T-helper 17 cell (primary cell): ENCODE results near the gene AHSA1. TPM values are rescaled to one million over a fixed set of nuclear protein-coding genes. Genes with fewer than 3 reads are reported as not detected.

ENCODE experiments used
- ATAC-seq: fragments of 150-1000 bp; cut with Tn5 transposase; 2 replicates; pipeline ENCODE4 v1.10.0; 2021; ENCODE audit warnings: mild to moderate bottlenecking, moderate library complexity
- DNase-seq, 3 donors: peaks; one replicate each; pipeline versions ENCODE4 v3.0.0 to v3.0.0-alpha.2; 2020 to 2021
- H3K9me3 ChIP-seq: one replicate; pipeline ENCODE4 v1.7.0; 2013; ENCODE audit warnings: low read length, mild to moderate bottlenecking; ENCODE audit not compliant: control insufficient read depth, poor library complexity, severe bottlenecking
- H3K27ac Mint-ChIP-seq: one replicate; pipeline ENCODE4 v1.8.0; 2022; ENCODE audit warnings: mild to moderate bottlenecking, moderate library complexity, mixed read lengths
- H3K27me3 Mint-ChIP-seq: one replicate; pipeline ENCODE4 v1.8.0; 2022; ENCODE audit warnings: mixed read lengths
- H3K36me3 Mint-ChIP-seq: one replicate; pipeline ENCODE4 v1.8.0; 2022; ENCODE audit warnings: low read depth, mixed read lengths
- H3K4me1 Mint-ChIP-seq: one replicate; pipeline ENCODE4 v1.8.0; 2022; ENCODE audit warnings: mild to moderate bottlenecking, mixed read lengths
- H3K4me3 Mint-ChIP-seq: one replicate; pipeline ENCODE4 v1.8.0; 2022; ENCODE audit warnings: mild to moderate bottlenecking, moderate library complexity, mixed read lengths
- total RNA-seq, 4 donors: library from RNA in 2 of 4; stranded (reverse) in 2 of 4; gene quantifications; one replicate each; pipeline ENCODE4 v1.2.3 and lab custom pipeline; 2022 to 2026

Gene AHSA1
- total RNA-seq, 2 donors from 2014 or later = 58.8 to 71.0 TPM

DNA sequence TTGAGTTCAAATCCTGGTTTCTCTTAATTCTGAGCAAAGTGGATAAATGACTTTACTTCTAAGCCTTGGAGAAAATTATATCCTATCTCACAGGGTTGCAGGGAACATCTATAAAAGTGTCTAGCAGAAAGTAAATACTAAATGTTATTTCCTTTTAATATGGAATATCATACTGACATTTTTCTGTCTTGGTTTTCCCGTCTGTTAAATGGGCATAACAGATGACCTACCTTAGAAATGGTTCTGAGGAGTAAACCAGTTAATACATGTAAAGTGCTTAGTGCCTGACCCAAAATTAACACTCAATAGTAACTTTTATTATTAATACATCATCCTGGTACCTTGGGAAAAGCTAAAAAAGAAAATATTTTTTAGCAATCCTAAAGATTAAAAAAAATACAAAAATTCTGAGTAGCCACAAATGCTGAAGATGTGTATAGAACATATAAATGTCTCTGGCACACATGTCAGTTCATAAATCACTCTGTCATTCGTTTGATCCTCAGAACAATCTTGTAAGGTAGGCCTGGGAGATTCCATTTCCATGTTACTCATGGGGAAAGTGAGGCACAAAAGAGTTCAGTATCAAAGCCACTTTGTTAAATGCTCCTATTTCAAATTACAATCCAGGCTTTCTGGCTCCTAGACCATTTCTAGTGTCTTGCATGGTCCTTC is 1.8 kb upstream of the AHSA1 start:
- H3K9me3 ChIP-seq = no peaks in the 10 kb centered on the region
- Mint-ChIP-seq H3K4me3 (peak overlapping the region; percentile 100), H3K27ac (peak overlapping the region; percentile 97), H3K36me3 (peaks cover 9% of the 10 kb centered on the region), H3K4me1 (peaks cover 32% of the 10 kb centered on the region), H3K27me3 (no peaks in the 10 kb centered on the region)
- ATAC-seq = no peak
- DNase-seq = no peak

DNA sequence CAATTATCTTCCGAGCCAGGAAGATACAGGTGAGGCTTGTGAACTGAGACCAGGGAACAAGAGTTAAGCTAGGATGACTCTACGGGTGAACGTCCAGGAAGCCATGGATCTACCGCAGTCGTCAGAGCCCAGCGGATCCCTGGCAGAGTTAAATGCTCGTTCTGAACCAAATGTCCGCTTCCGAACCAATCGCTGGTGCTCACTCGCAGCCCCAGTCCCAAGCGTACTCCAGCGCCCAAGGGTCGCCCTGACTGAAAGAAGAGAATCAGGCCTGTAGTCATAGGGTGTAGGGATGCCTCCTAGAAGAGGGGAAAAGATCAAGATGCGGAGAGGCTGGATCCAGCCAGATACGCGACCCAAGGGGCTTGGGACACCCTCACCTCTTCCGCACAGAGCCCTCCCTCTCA is 775 bp upstream of the AHSA1 start:
- ATAC-seq = peak; percentile 12
- Mint-ChIP-seq H3K4me3 (peak overlapping the region; percentile 100), H3K36me3 (peaks cover 9% of the 10 kb centered on the region), H3K27ac (peak overlapping the region; percentile 97), H3K4me1 (peaks cover 32% of the 10 kb centered on the region), H3K27me3 (no peaks in the 10 kb centered on the region)
- no peaks in the 10 kb centered on the region for H3K9me3 ChIP-seq
- no peak for DNase-seq

DNA sequence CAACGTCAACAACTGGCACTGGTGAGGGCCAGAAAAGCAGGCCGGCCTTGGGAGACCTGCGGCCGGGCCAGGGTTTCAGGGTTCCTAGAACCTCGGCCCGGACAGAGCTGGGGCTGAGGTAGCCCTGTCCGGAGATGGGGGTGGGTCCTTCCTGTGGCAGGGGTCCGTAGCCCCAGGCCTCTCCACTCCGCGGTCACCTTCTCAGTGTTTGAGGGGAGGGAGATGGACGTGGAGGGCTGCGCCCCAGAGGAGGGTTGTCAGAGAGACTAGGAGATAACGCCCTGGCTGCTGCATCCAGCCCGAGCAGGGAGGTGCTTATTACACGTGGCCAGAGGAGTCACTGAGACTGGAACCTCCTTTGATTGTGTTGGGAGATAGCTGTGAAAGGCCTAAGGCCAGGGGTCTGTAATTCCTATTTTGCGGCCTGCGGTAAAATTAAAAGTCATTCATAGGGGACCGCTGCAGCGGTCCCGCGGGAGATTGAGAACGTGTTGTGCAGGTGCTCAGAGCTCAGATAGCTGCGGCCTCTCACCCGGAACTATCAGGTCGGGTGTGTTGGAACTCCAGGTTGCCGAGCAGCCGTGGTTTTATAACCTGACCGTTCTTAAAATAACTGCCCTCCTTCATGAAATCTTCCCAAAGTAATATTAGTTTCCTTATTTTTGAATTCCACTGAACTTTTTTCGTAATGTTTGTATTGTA is 507 bp downstream of the AHSA1 start:
- Mint-ChIP-seq H3K36me3 (peaks cover 5% of the 10 kb centered on the region), H3K4me1 (peaks cover 29% of the 10 kb centered on the region), H3K27me3 (no peaks in the 10 kb centered on the region), H3K27ac (peak overlapping the region; percentile 97), H3K4me3 (peak overlapping the region; percentile 100)
- H3K9me3 ChIP-seq = no peaks in the 10 kb centered on the region
- ATAC-seq = no peak
- no peak for DNase-seq

DNA sequence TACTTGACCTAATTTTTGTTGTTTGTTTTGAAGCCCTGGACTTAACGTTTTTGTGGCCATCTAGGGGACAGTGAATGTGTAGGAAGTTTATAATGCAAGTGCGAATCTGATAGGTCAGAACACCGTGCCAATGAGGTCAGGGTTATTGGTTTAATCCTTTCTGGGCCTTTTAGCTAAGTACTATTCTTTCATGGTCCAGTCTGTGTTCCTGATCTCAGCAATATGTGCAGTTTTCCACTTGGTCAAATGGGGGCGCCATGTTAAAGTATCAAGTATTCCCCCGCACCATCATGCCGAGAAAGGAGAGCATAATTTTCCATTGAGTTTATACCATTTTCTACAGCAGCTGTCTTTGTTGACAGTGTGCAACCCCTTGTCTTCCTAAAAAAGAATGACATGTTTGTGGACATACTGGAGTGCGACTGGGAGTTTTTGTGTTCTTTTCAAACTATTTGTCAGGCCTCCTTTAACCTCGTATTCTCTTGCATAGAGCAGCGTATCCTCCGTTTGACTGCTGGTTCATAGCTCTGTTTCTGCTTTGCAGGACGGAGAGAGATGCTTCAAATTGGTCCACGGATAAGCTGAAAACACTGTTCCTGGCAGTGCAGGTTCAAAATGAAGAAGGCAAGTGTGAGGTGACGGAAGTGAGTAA is 1.3 kb downstream of the AHSA1 start:
- Mint-ChIP-seq H3K36me3 (peaks cover 5% of the 10 kb centered on the region), H3K27ac (peak overlapping the region; percentile 97), H3K4me1 (peaks cover 29% of the 10 kb centered on the region), H3K4me3 (peak overlapping the region; percentile 100), H3K27me3 (no peaks in the 10 kb centered on the region)
- peak in 2 of 3 donors; percentile 18 to 44 for DNase-seq
- no peak for ATAC-seq
- no peaks in the 10 kb centered on the region for H3K9me3 ChIP-seq

DNA sequence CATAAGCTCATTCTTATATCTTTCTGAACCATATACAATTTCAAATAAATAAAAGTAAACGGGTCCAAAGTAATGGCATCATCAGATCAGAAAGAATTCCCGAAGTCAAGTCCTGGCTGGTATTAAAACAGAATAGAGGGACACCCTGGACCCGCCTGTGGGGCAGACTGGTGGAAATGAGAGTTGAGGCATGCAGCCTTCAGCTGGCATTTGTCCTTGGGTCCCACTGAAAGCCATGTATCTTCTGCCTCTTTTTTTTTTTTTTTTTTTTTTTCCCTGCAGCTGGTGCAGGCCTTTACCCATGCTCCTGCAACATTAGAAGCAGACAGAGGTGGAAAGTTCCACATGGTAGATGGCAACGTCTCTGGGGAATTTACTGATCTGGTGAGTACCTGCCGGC is 9.9 kb downstream of the AHSA1 start:
- no peaks in the 10 kb centered on the region for H3K9me3 ChIP-seq
- no peaks in the 10 kb centered on the region for H3K27me3 Mint-ChIP-seq
- ATAC-seq (no peak), DNase-seq (no peak)
- no peak overlapping the region for H3K4me3 Mint-ChIP-seq
- H3K36me3 Mint-ChIP-seq = no peaks in the 10 kb centered on the region
- H3K27ac Mint-ChIP-seq = no peak overlapping the region
- H3K4me1 Mint-ChIP-seq = no peaks in the 10 kb centered on the region

DNA sequence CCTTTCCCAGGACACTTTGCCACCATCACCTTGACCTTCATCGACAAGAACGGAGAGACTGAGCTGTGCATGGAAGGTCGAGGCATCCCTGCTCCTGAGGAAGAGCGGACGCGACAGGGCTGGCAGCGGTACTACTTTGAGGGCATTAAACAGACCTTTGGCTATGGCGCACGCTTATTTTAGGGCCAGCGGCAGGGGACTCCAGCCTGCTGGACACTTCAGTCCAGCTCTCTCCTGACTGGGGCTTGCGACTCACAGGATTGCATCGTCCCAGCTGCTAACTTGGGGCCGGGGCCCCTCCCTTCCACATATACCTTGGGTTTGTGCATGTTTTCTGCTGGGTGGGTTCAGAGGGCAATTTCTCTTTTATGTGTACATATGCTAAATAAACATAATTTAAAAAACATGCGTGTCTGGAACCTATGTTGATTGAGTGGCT is 11.2 kb downstream of the AHSA1 start:
- Mint-ChIP-seq H3K4me3 (no peak overlapping the region), H3K27ac (no peak overlapping the region), H3K36me3 (no peaks in the 10 kb centered on the region), H3K27me3 (peaks cover 2% of the 10 kb centered on the region), H3K4me1 (no peaks in the 10 kb centered on the region)
- DNase-seq (no peak), ATAC-seq (no peak)
- H3K9me3 ChIP-seq = no peaks in the 10 kb centered on the region

DNA sequence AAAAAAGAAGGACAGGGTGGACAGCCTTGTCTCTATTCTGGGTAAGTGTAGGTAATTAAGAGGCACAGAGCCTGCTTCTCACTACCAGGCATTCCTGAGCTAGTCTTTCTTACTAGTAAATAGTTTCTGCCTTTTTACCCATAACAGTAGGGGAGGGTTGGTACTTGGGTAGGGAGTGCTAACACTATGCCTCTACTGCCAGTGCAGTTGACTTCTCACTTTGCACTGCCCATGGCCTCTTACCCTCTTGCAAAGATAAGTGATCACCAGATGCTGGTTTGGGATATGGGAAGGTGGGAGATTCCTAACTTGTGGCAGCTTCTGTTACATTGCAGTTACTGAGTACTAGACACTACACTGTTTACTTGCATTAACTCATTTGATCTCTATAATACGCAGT is 11.6 kb downstream of the AHSA1 start:
- H3K36me3 Mint-ChIP-seq = no peaks in the 10 kb centered on the region
- H3K27me3 Mint-ChIP-seq = peaks cover 5% of the 10 kb centered on the region
- no peak overlapping the region for H3K27ac Mint-ChIP-seq
- no peaks in the 10 kb centered on the region for H3K4me1 Mint-ChIP-seq
- no peaks in the 10 kb centered on the region for H3K9me3 ChIP-seq
- DNase-seq (no peak), ATAC-seq (no peak)
- H3K4me3 Mint-ChIP-seq = no peak overlapping the region

DNA sequence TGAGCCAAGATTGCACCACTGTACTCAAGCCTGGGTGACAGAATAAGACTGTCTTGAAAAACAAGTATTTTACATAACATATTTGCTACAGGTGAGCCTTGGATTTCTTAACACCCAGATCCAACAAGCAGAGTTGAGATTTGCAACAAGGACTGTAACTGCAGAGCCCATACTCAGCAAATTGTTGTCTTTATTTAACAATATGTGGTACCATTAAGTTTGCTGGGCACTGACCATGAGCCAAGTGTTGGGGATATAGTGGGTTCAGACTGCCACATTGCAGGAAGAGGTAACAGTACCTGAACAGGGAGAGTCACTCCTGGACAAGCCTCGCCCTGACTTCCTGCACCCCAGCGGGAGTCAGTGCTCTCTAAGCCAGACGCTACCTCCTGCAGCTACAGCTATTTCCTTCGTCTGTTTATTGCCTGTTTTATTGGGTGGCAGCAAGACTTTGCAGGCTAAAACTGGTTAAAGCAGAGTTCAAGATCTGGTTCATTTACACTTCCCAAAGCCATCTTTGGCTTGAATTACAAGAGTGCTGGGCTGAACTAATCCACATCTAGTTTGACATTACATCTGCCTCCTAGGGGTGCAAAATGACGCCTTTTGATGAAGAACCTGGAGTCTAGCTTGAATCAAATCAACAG is 12.5 kb downstream of the AHSA1 start:
- DNase-seq (no peak), ATAC-seq (no peak)
- Mint-ChIP-seq H3K27ac (no peak overlapping the region), H3K4me3 (no peak overlapping the region), H3K27me3 (peaks cover 7% of the 10 kb centered on the region), H3K36me3 (no peaks in the 10 kb centered on the region), H3K4me1 (no peaks in the 10 kb centered on the region)
- no peaks in the 10 kb centered on the region for H3K9me3 ChIP-seq

DNA sequence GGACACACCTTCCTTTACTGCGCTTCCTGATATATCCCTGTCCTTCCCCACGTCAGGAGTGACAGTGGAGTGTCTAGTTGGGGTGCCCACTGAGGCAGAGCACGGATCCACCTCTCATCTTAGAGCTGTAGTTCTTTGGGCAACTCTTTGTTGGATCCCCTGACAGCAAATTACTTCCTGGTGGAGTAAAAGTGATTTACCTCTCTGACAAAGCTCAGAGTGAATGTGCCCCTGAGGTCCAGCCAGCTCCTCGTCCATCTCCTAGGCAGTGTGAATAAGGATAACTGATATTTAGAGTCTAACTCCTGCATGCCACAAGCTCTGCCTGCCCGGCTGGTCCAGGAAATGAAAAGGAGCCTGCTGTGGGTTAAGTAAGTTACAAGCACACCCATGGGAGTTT is 16.0 kb downstream of the AHSA1 start:
- DNase-seq = no peak
- no peak overlapping the region for H3K27ac Mint-ChIP-seq
- ATAC-seq = no peak
- no peaks in the 10 kb centered on the region for H3K4me1 Mint-ChIP-seq
- no peaks in the 10 kb centered on the region for H3K9me3 ChIP-seq
- no peaks in the 10 kb centered on the region for H3K36me3 Mint-ChIP-seq
- peaks cover 13% of the 10 kb centered on the region for H3K27me3 Mint-ChIP-seq
- H3K4me3 Mint-ChIP-seq = no peak overlapping the region

DNA sequence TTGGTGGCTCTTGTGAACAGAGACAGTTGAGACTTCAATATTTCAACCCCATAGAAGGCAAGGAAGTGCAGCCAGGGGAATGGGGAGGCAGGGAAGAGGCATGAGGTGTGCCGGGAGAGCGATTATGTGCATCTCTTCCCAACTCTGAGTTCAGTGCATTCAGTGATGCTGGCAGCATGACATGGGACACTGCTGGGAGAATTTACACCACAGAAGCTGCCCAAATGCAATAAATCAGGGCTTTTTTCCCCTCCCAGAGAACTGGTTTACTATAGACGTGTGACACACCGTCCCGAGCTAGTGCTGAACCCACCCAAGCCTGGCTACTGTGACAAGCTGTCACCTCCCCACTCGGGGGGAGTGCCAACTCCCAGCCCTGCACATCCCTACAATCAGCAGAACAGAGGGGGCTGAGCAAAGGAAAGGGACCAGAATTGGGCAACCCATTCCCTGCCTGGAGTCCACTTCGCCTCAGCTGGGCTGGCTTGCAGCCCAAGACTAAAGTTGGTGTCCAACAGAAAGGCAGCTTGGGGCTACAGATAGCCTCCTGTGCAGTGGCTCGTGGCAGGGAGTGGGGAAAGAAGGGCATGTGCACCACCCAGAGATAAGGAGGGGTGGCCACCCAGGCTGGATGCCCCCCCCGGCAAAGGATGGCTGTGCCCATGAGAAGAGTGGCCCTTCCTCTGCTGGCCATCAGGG is 16.7 kb downstream of the AHSA1 start:
- Mint-ChIP-seq H3K27ac (no peak overlapping the region), H3K4me3 (no peak overlapping the region), H3K36me3 (no peaks in the 10 kb centered on the region), H3K27me3 (peaks cover 13% of the 10 kb centered on the region), H3K4me1 (no peaks in the 10 kb centered on the region)
- ATAC-seq (no peak), DNase-seq (no peak)
- H3K9me3 ChIP-seq = no peaks in the 10 kb centered on the region

DNA sequence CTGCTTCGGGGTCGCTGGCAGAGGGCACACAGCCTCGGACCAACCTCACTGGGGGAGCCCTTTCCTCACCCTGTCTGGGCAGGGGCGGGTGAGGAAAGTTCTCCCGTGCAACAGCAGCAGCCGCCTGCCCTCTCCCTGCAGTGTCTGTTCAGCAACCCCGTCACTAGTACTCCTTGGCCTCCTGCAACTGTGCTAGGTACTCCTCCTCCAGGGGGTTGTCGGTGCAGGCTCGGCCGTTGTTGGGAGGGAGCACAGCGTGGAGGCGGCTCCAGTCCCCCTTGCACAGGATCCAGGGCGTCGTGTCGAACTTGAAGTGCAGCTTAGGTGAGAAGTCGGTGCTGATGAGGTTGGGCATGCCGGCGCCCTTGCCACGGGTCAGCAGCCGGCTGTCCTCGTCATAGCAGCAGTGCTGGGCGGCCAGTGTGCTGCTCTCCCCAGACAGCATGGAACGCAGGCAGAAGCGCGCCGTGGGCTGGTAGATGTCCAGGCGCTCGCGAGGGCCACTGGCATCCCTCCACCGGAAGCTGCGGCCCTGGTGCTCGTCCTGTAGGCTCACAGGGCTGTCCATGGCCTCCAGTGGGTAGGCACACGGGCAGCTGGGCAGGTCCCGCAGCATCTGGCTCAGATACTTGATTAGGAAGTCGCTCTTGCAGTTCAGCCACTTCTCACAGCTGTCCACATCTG is 17.7 kb downstream of the AHSA1 start:
- H3K4me1 Mint-ChIP-seq = no peaks in the 10 kb centered on the region
- no peaks in the 10 kb centered on the region for H3K36me3 Mint-ChIP-seq
- H3K9me3 ChIP-seq = no peaks in the 10 kb centered on the region
- ATAC-seq = no peak
- H3K27ac Mint-ChIP-seq = no peak overlapping the region
- DNase-seq = no peak
- peaks cover 13% of the 10 kb centered on the region for H3K27me3 Mint-ChIP-seq
- H3K4me3 Mint-ChIP-seq = no peak overlapping the region

DNA sequence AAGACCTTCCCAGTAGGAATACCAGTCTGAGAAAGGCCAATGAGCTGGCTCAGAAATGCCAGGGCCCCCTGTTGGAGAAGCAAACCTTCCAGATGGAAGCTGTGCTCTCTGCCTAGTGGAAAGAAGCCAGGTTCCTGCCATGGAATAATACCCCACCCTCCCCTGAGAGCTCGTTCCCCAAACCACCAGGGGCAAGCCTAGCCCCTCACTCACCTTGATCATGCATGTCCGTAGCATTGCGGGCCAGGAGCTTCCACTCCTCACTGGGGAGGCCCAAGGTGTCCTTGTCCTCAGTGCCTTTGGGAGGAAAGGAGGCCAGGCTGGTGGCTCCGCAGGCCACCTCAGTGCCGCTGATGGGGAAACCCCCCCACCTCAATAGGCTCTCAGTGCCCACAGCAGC is 20.1 kb downstream of the AHSA1 start:
- ATAC-seq = no peak
- no peaks in the 10 kb centered on the region for H3K9me3 ChIP-seq
- Mint-ChIP-seq H3K27ac (no peak overlapping the region), H3K4me3 (no peak overlapping the region), H3K4me1 (no peaks in the 10 kb centered on the region), H3K36me3 (no peaks in the 10 kb centered on the region), H3K27me3 (peaks cover 13% of the 10 kb centered on the region)
- DNase-seq = no peak
